ENCODE results near the gene YPEL3.

Gene YPEL3

GRCh38 chr16:30069611-30070462, 26.2 kb downstream of the YPEL3 start:
- no peak for DNase-seq (ENCODE audit: low spot score)

DNA sequence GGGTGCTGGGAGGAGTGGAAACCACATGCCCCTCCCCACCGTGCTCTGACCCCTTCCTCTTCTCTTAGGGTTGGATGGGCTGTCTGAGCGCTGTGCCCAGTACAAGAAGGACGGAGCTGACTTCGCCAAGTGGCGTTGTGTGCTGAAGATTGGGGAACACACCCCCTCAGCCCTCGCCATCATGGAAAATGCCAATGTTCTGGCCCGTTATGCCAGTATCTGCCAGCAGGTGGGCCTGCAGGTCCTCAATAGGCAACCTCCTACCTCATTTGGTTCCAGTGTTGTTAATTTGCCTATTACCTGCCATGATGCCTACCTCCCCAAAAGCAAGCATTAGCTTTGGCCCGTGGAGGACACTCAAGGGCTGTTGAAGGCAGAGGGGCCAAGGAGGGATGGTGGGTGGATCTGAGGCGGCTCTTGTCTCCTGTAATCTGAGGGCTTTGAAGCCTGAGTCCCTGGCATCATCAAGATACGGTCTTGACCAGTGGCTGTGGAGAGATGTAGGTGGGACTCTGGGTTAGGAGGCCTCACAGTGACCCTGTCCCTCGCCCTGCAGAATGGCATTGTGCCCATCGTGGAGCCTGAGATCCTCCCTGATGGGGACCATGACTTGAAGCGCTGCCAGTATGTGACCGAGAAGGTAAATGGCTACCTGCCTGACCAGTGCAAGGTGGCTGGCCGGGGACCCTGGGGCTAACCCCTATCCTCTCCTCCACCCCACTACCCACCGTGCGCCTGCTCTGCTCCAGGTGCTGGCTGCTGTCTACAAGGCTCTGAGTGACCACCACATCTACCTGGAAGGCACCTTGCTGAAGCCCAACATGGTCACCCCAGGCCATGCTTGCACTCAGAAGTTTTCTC, 27.0 kb downstream of the YPEL3 start:
- DNase-seq (ENCODE audit: low spot score), result peak; percentile 55

DNA sequence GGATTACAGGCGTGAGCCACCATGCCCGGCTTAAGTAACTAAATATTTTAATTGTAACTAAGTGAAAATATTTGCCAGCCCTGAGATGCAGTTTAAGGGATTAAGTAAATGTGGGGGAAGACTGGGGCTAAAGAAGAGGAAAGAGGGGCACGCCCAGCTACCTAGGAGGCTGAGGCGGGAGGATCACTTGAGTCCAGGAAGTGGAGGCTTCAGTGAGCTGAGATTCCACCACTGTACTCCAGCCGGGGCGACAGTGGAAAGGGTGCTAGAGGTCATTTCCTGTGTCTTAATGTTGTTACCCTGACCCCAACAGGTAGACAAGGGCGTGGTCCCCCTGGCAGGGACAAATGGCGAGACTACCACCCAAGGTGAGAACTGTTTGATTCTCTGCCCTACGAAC, 27.7 kb downstream of the YPEL3 start:
- DNase-seq (ENCODE audit: low spot score), result no peak

DNA sequence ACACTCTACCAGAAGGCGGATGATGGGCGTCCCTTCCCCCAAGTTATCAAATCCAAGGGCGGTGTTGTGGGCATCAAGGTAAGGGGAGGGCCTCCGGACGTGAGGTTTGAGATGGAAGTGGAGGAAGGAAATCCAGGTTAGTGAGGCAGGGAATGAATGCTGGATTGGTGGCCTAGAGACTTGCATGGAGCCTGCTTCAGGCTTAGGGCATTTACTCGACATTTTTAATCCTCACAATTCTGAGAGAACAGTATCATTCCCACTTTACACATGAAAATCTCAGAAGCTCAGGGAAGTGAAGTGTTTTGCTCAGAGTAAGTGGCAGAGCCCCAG, 28.5 kb downstream of the YPEL3 start:
- no peak for DNase-seq (ENCODE audit: low spot score)

DNA sequence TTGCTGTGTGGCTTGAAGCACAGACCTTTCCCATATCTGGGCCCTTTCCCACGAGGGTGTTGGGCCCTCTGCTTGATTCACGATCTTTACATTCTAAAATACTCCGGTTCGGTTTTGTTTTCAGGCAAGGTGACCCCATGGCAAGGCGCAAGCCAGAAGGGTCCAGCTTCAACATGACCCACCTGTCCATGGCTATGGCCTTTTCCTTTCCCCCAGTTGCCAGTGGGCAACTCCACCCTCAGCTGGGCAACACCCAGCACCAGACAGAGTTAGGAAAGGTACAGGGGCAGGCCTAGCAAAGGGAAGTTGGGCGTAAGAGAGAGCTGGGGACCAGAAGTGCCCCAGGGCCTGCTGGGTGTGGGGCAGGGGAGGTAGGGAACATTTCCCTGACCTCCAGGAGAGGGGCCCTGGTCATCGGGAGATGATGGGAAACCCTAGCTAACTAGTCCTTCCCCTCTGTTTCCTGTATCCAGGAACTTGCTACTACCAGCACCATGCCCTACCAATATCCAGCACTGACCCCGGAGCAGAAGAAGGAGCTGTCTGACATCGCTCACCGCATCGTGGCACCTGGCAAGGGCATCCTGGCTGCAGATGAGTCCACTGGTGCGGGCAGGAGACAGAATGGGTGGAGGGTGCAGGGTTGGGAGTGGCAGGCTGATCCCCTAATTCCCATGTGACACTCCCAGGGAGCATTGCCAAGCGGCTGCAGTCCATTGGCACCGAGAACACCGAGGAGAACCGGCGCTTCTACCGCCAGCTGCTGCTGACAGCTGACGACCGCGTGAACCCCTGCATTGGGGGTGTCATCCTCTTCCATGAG, 29.0 kb downstream of the YPEL3 start:
- no peak for DNase-seq (ENCODE audit: low spot score)

DNA sequence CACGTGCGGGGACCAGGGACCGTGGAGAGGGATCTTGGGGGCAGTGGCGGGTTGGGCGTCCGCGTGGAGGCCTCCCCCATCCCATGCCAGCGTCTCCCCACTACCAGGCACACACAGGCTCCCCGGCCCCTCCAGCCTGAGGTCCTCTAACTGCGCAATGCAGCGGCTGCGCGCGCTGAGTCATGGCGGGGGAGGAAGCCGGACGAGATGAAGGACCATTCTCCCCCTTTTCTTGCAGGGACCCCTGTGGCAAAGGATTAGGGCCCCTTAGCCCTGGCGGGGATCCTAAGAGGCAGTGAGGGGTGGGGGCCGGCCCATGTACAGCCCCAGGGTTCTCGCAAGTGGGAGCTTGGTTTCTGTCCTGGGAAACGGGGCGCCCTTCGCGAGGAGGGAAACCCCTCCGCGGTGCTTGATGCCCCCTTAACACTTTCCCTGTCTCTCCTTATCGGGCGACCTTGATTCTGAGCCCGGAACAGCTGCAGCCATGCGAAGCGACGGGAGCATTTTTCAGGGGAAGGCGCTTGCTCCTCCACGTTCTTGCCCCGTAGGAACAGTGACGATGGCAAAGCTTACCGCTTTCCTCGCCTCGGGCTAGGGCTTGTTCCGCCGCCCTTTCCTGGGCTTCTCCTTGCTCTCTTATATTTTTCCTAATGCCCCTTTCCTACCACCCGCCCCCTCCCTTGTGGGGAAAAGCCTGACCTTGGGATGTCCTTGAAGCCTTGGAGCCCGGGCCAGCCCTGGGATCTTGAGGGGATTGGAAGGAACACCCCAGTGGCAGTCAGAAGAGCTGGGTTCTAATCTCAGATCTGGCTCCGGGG, 29.9 kb downstream of the YPEL3 start:
- peak; percentile 22 for DNase-seq (ENCODE audit: low spot score)

- peak; percentile 95 for DNase-seq (ENCODE audit: low spot score)
Observed at GRCh38 chr16:30065102-30065942, 30.7 kb downstream of the YPEL3 start, which contains the start of gene ALDOA. Gene ALDOA (plus strand): TSS chr16:30065760. CDS start chr16:30066898, 1,138 bp downstream.

- DNase-seq (ENCODE audit: low spot score), result no peak
Observed at GRCh38 chr16:30064729-30065101, 31.3 kb downstream of the YPEL3 start.

DNA sequence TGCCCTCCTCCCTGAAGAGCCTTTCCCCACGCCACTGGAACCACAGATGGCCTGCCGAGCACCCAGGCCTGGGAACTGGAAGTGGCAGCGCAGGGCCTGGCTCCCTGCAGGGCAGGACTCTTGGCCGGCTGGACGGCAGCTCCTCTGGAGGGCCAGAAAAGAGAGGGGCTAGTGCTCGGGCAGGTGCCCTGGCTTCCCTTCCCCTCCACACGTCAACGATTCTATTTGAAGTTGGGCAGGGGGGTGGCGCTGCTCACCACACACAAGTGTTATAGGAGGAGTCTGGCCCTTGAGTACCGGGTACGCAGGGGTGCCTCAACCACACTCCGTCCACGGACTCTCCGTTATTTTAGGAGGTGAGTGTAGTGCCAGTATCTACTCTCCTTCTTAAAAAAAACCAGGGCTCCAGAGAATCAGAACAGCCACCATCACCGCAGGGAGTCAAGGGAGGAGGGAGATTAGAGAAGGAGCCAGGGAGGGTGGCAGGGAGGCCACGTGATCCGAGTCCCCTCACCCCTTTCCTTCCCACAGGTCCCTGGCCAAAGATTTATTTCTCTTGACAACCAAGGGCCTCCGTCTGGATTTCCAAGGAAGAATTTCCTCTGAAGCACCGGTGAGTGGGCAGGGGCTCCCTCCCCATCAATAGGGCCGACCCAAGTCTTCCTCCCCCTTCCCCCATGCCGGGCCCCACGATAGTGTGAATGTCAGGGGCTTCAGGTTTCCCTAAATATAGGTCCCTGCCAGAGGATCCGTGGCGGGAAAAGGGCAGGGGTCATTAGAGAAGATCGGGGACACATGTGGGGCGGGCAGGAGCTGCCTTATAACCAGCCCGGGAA, 31.9 kb downstream of the YPEL3 start:
- DNase-seq (ENCODE audit: low spot score), result peak; percentile 75

DNA sequence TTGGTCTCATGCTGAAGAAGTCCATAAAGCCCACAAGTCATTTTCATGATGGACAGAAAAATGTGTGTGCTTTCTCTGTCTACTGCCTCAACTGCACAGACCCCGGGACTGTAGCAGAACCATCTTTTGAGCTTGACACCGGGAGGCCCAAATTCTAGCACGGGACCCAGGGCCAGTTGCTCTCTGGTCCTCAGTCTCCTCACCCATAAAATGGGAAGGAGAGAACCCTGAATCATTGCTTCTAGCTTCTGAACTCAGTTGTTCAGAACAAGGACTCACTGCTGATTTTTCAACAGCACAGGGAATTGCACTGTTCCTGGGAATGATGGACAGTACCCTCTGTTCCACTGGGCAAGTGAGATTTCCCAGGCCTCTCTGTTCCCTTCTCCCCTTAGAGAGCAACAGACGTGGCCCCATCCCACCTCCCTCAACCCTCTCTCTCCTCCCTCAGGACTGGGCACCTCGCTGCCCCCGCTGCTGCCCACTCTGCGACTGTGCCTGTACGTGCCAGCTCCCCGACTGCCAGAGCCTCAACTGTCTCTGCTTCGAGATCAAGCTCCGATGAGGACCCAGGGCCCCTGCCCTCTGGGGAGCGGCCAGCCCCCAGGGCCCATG, 32.6 kb downstream of the YPEL3 start:
- DNase-seq (ENCODE audit: low spot score), result no peak

DNA sequence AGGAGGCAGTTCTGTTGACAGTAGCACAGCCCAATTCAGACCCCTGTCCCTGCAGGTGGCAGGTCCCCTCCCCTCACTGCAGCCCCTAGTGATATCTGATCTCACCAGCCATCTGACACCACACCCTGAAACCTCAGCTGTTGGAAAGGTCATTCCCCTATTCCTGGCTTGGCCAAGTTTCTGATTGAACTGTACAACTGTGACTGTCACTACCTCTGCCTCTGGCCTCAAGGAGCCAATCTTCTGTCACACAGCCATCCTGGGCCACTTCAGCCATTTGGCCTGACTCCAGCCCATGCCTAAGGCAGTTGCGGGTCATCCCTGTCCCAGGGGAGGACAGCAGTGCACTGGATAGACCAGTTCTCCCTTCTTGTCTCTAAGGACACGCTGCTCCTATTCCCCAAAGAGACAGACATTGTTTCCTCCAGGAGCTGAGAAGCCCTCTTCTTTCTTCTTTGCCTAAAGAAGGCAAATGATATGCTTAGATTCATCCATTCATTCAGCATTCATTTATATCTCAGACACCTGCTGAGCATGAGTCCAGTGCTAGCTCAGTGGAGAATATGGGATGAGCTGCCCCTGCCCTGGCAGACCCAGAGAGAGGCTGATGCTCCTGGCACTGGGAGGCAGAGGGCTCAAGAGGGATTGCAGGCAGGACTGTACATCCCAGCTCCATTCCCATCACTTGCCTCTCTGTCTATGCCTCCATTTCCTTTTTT, 35.0 kb downstream of the YPEL3 start:
- no peak for DNase-seq (ENCODE audit: low spot score)

DNA sequence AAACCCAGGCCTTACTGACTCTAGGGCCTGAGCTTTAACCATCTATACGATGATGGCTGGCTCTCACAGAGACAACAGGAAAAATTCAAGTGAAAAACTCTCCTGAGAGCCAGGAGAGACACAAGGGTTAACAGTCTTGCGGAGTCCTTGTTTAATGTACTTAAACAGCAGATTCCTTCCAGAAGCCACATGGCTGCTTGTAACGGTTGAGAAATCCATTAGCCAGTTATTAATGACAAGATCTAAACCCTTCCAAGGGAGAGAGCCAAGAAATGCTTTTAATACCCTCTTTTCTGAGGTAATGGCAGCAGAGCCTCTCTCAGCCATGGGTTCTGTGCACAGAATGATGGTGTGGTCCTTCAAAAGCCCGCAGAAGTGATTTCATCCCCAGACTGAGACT, 35.7 kb downstream of the YPEL3 start:
- no peak for DNase-seq (ENCODE audit: low spot score)

- peak; percentile 45 for DNase-seq (ENCODE audit: low spot score)
Observed at GRCh38 chr16:30054959-30055553, 41.0 kb downstream of the YPEL3 start.

DNA sequence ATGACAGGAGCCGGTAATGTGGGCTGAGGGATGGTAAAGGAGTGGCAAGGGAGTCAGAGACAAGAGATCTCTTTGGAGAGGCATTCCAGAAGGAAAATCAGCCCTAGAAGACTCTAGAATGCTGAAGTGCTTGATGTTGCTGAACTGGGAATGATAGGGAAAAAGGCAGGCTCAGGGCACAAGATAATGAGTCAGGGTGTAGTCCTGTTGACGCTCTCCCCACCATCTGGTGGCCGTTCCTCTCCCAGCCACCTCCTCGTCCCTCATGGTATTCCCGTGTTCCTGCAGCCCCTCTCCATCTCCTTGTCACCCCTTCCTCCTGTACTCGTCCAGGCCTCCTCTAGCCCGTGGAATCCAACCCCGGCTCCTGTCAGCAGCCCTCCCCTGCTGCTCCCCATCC, 41.6 kb downstream of the YPEL3 start:
- DNase-seq (ENCODE audit: low spot score), result no peak

- no peak for DNase-seq (ENCODE audit: low spot score)
Observed at GRCh38 chr16:30053376-30054015, 42.5 kb downstream of the YPEL3 start.

DNA sequence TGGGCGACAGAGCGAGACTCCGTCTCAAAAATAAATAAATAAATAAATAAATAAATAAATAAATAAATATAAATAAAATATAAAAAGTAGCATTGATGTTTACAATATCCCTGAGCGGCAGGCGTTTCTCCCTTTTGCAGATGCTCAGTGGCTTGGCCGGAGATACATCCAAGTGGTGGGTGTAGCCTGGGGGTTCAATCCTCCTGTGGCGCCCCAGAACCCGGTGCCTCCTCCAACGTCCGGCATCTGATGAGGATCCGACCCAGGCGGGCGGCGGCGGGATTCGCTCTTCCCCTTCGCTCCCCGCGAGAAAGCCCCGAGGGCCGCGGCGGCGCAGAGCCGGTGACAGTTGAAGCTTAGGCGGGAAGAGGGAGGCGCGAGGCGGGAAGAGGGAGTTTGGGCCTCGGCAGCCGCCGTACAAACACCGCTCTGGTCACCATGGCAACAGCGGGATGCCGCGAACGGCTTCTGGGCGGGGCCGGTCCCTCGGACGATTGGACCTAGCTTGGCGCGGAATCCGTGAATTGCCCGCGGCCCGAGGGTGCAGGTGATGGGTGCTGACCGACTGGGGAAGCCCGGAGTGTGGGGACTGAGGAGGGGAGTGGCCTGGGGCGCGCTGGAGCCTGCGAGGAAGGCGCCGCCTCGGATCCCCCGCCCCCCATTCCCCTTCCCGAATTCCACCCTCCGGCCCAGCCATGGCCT, 43.2 kb downstream of the YPEL3 start:
- peak; percentile 91 for DNase-seq (ENCODE audit: low spot score)

DNA sequence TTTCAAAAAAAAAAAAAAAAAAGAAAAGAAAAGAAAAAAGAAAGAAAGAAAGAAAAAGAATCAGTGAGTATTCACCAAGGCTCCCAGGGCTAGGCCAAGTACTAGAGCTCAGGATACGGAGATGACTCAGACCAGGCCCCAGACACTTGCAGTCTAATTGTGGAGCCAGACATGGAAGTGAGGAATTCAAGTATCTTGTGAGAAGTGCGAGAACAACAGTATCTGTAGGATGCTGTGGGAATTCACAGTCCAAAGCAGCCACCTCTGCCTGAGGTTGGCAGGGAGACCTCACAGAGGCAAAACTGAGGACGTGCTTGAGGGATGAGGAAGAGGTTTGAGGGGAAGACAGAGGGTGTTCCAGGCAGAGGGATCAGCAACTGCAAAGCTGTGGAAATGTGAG, 44.5 kb downstream of the YPEL3 start:
- DNase-seq (ENCODE audit: low spot score), result no peak
